Endothelial cell of umbilical vein (primary cell): ENCODE measurements around the gene APOB.

Experiments used
- EZH2 ChIP-seq: IDR thresholded peaks from 2 replicates; pipeline ENCODE4 v1.6.1; 2012; ENCODE audit warnings: borderline replicate concordance, low read depth, mild to moderate bottlenecking, moderate library complexity, low read length, inconsistent platforms; ENCODE audit not compliant: severe bottlenecking
- FOS ChIP-seq: IDR thresholded peaks from 2 replicates; pipeline ENCODE4 v1.6.1; 2011; ENCODE audit warnings: mild to moderate bottlenecking, low read length, moderate library complexity, borderline replicate concordance; ENCODE audit not compliant: insufficient read depth
- GATA2 ChIP-seq: IDR thresholded peaks from 2 replicates; pipeline ENCODE4 v1.7.0; 2011; ENCODE audit warnings: low read depth, mild to moderate bottlenecking, moderate library complexity, mixed read lengths, low read length; ENCODE audit not compliant: insufficient read length, insufficient read depth
- JUN ChIP-seq: IDR thresholded peaks from 2 replicates; pipeline ENCODE4 v1.6.1; 2011; ENCODE audit warnings: borderline replicate concordance, low read depth; ENCODE audit not compliant: insufficient read length, insufficient read depth
- MYC ChIP-seq: IDR thresholded peaks from one replicate; pipeline ENCODE4 v1.6.1; 2011; ENCODE audit warnings: mild to moderate bottlenecking, low read depth, low read length
- POLR2A ChIP-seq: IDR thresholded peaks from 2 replicates; pipeline ENCODE4 v1.6.1; 2012; ENCODE audit warnings: low read depth, mild to moderate bottlenecking, control low read depth, low read length
- POLR2AphosphoS5 ChIP-seq: IDR thresholded peaks from 2 replicates; pipeline ENCODE4 v1.6.1; 2012; ENCODE audit warnings: low read depth, mild to moderate bottlenecking, control low read depth, low read length, moderate library complexity; ENCODE audit not compliant: insufficient read depth
- TF ChIP-seq, protein P1 (sequence below), 2 donors: IDR thresholded peaks; 1 replicate in 1 of 2; 2 replicates in 1 of 2; pipeline ENCODE4 v1.5.1; 2011; ENCODE audit warnings: low read length in 2 of 2, mild to moderate bottlenecking in 2 of 2, moderate library complexity in 2 of 2, control low read depth in 1 of 2, inconsistent platforms in 1 of 2, low read depth in 1 of 2; ENCODE audit not compliant: insufficient read depth in 1 of 2; ENCODE audit errors: extremely low read depth in 1 of 2
- TF ChIP-seq, protein P2 (sequence below): IDR thresholded peaks from 2 replicates; pipeline ENCODE4 v1.6.1; 2011; ENCODE audit not compliant: insufficient read depth, insufficient read length

DNA sequence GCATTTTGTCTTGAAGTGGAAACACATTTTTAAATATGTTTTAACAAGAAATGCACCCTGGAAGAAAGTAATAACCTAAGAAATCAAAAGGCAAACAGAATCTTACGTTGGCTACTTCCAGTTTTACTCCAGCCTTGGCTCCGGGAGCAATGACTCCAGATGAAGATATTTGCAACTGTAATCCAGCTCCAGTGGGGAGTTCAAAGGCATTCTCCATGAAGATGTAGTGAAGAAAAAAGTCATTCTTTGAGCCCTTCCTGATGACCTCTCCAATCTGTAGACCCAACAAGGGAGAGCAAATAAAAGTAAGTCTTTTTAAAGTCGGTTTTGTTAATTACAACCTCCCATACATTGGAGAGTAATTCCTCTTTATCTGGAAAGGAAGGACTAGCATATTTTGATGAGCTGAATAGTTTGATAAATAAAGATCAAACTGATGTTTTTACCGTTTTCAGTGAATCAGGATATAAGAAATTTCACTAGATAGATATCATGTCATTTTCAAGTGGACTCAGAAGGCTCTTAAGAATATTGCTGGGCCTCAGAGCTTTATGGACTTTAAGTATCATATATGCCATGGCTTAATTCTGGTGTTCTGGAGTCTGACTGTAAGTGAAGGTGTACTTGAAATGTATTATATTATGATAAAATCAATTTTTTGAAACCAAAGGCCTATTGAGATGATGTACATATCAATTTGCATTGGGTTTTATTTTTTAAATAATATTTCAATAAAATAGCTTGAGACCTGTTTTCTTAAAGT lies 20.3 kb downstream of the APOB start:
- no peak for TF ChIP-seq POLR2A
- TF ChIP-seq, protein P1, sequence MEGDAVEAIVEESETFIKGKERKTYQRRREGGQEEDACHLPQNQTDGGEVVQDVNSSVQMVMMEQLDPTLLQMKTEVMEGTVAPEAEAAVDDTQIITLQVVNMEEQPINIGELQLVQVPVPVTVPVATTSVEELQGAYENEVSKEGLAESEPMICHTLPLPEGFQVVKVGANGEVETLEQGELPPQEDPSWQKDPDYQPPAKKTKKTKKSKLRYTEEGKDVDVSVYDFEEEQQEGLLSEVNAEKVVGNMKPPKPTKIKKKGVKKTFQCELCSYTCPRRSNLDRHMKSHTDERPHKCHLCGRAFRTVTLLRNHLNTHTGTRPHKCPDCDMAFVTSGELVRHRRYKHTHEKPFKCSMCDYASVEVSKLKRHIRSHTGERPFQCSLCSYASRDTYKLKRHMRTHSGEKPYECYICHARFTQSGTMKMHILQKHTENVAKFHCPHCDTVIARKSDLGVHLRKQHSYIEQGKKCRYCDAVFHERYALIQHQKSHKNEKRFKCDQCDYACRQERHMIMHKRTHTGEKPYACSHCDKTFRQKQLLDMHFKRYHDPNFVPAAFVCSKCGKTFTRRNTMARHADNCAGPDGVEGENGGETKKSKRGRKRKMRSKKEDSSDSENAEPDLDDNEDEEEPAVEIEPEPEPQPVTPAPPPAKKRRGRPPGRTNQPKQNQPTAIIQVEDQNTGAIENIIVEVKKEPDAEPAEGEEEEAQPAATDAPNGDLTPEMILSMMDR (IDR thresholded peaks at IDR 0.05; ENCODE audit: extremely low read depth in 1 of 2, insufficient read depth in 1 of 2, low read depth in 1 of 2, low read length in 2 of 2), result no peak
- TF ChIP-seq JUN, result no peak
- TF ChIP-seq MYC, result no peak
- TF ChIP-seq POLR2AphosphoS5, result no peak
- TF ChIP-seq GATA2, result no peak
- TF ChIP-seq, protein P2, sequence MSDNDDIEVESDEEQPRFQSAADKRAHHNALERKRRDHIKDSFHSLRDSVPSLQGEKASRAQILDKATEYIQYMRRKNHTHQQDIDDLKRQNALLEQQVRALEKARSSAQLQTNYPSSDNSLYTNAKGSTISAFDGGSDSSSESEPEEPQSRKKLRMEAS, result no peak
- TF ChIP-seq EZH2, result no peak
- TF ChIP-seq FOS, result no peak
